ENCODE results near the gene DGKI. TPM values are rescaled to one million over a fixed set of nuclear protein-coding genes. Genes with fewer than 3 reads are reported as not detected.

Gene DGKI
- total RNA-seq, 1 experiment from 2014 or later: 0.55 TPM

GRCh38 chr7:137506031-137506430 is 340.7 kb downstream of the DGKI start:
- H3K4me1 ChIP-seq (ENCODE audit: insufficient read depth, low read length): peaks cover 5% of the 10 kb centered on the region; the same call in 1 of the 2 replicates
- no peak overlapping the region for H3K14ac ChIP-seq (ENCODE audit: insufficient read depth, low read length)
- no peaks in the 10 kb centered on the region for H3K23me2 ChIP-seq (ENCODE audit: insufficient read length, low read depth, low read length, poor library complexity, severe bottlenecking)
- no peaks in the 10 kb centered on the region for H3K79me1 ChIP-seq (ENCODE audit: insufficient read depth, low read depth, low read length, poor library complexity, severe bottlenecking)
- Mint-ChIP-seq H3K27ac (no peak overlapping the region), H3K36me3 (ENCODE audit: insufficient read depth in 1 of 3, low read depth in 3 of 3) (no peaks in the 10 kb centered on the region), H3K9me3 (no peaks in the 10 kb centered on the region; a peak in 1 of 5 replicates), H3K27me3 (ENCODE audit: low read depth) (peaks cover 2% of the 10 kb centered on the region), H3K4me1 (peaks cover 14 to 17% of the 10 kb centered on the region in 2 experiments), H3K4me3 (no peak overlapping the region)
- H3K56ac ChIP-seq (ENCODE audit: insufficient read length, low read depth, low read length): no peak overlapping the region
- no peak for DNase-seq
- H3K18ac ChIP-seq (ENCODE audit: insufficient read length, low read depth, low read length): no peak overlapping the region
- H2AFZ ChIP-seq (ENCODE audit: low read length): no peak overlapping the region
- no peak overlapping the region for H3K27ac ChIP-seq (ENCODE audit: insufficient read length, low read depth, low read length)
- no peak overlapping the region for H2BK20ac ChIP-seq (ENCODE audit: low read depth, low read length, poor library complexity, severe bottlenecking)
- no peak overlapping the region for H3K4ac ChIP-seq (ENCODE audit: low read depth, low read length)
- no peaks in the 10 kb centered on the region for H3K27me3 ChIP-seq (ENCODE audit: insufficient read depth, low read length)
- no peaks in the 10 kb centered on the region for H4K20me1 ChIP-seq (ENCODE audit: control insufficient read depth, insufficient read depth, insufficient read length)
- no peak overlapping the region for H2AK5ac ChIP-seq (ENCODE audit: insufficient read length, low read length)
- WGBS (ENCODE audit: extremely low coverage, insufficient read length, low lambda C conversion rate): no CpG with 5 or more reads among the region's 3 CpGs
- no peak overlapping the region for H4K5ac ChIP-seq (ENCODE audit: insufficient read length, low read depth, low read length)
- no peak overlapping the region for H4K8ac ChIP-seq (replicated peaks; ENCODE audit: insufficient read length, low read depth, low read length)
- no peak overlapping the region for H3K23ac ChIP-seq (ENCODE audit: insufficient read length, low read depth, low read length)
- no peak overlapping the region for H3T11ph ChIP-seq (ENCODE audit: low read length)
- no peak overlapping the region for H3K4me2 ChIP-seq (ENCODE audit: insufficient read depth, insufficient read length, low read length)
- H2BK120ac ChIP-seq (ENCODE audit: low read depth, low read length, poor library complexity, severe bottlenecking): no peak overlapping the region
- H3K9ac ChIP-seq (ENCODE audit: extremely low read depth, insufficient read length, low read length): no peak overlapping the region
- no peak overlapping the region for H2BK5ac ChIP-seq (ENCODE audit: insufficient read length, low read length)
- H3K9me3 ChIP-seq (ENCODE audit: control insufficient read depth, low read depth, low read length): no peaks in the 10 kb centered on the region
- TF ChIP-seq CTCF (conservative IDR thresholded peaks at IDR 0.05): no peak
- no peaks in the 10 kb centered on the region for H3K79me2 ChIP-seq (ENCODE audit: insufficient read depth, low read length)
- no peak overlapping the region for H4K91ac ChIP-seq (ENCODE audit: insufficient read length, low read depth, low read length)
- no peak overlapping the region for H2BK15ac ChIP-seq (ENCODE audit: low read depth, low read length)
- no peak overlapping the region for H2BK12ac ChIP-seq (ENCODE audit: insufficient read length, low read depth, low read length)
